T1000 (cell line): ENCODE data around the gene FRK.
"Not testable (repeated sequence)": the region's sequence is repeated elsewhere in the genome, so short reads cannot be mapped to it uniquely, and the experiment has no call there.

ENCODE experiments used
- DNase-seq: peaks from one replicate; lab custom pipeline; 2025; ENCODE audit warnings: mixed read lengths; lab: John Stamatoyannopoulos, UW

FRK gene

GRCh38 chr6:115888687-115889470 is 171.8 kb downstream of the FRK start:
- DNase-seq: not testable (repeated sequence)

- no peak for DNase-seq
Measured at GRCh38 chr6:115887891-115888290, 172.8 kb downstream of the FRK start.

DNA sequence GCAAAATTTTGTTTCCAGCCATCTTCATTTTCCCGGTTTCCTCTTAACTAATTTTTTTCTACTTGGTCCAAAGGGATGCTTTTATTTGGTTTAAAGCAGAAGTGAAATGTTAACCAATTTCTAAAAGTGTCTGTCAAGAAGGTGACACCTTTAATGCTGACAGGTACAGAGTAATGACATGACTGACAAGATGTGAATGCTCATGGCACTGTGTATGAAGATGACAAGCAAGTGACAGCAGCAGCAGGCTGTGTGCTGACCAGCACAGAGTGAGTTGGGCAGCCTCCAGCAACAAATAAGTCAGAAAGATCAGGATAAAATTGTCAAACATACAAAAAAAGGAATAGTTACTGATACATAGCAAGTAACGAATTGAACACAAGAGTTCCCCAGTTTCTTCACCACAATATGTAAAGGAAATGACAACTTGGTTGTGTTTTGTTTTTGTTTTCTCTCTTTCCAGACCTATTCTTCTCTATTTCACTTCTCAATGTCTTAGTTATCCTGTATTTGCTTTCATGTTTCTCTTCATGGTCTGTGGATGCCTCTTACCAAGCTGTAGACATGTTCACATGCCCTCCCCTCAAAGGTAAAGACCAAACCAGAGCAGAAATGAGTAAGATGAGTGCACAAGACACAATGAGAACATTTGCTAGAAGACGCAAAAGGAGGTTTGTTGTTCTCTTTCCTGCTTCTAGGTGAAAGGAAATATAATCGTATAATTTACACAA is 174.9 kb downstream of the FRK start:
- DNase-seq: no peak

DNA sequence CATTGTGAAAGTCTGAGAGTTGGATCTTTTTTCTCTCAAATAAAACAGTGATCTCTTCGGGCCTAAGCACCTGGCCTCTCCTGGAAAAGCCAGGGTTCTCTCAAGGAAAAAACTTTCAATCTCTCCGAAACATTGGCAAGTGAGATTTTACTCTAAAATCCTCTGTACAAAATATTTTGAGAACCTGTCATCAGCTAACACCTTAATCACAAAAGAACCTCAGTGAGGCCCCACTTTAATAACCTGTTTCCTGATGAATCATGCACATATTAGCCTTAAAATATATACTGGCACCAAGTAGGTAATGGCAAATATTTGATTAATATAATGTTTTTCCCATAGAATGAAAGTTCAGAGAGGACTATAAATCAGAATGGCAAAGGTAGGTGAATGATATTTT is 177.9 kb downstream of the FRK start:
- no peak for DNase-seq

GRCh38 chr6:115882174-115882573 is 178.5 kb downstream of the FRK start:
- DNase-seq: no peak
